K562 (cell line): Measurements from ENCODE around the gene ADRB2. TPM values are rescaled to one million over a fixed set of nuclear protein-coding genes. Genes with fewer than 3 reads are reported as not detected.

ENCODE experiments used
- CCAR2 ChIP-seq: fragments of 200-400 bp; formaldehyde crosslinking; IDR thresholded peaks from 2 replicates; pipeline ENCODE4 v1.6.1; 2017; ENCODE audit warnings: mild to moderate bottlenecking, low read depth, low read length
- CHD4 ChIP-seq: fragments of 200-600 bp; sonication (generic); IDR thresholded peaks from 3 replicates; pipeline ENCODE4 v1.6.1; 2012; ENCODE audit warnings: low read depth, mild to moderate bottlenecking, mixed read lengths, low read length, inconsistent platforms; ENCODE audit not compliant: insufficient read depth, insufficient replicate concordance, poor library complexity, severe bottlenecking
- ELK1 ChIP-seq: sonication (generic); formaldehyde crosslinking; IDR thresholded peaks from 2 replicates; pipeline ENCODE4 v1.8.1; 2022; ENCODE audit warnings: missing genetic modification reagents
- EP400 ChIP-seq: fragments of 450-650 bp; IDR thresholded peaks from 2 replicates; pipeline ENCODE4 v1.6.1; 2017; ENCODE audit warnings: antibody characterized with exemption, mild to moderate bottlenecking, moderate library complexity
- EZH2 ChIP-seq: IDR thresholded peaks from 2 replicates; pipeline ENCODE4 v1.6.1; 2012; ENCODE audit warnings: low read depth, mild to moderate bottlenecking, inconsistent platforms, low read length, borderline replicate concordance
- HMGXB4 ChIP-seq: sonication (generic); formaldehyde crosslinking; IDR thresholded peaks from 2 replicates; pipeline ENCODE4 v1.8.1; 2023; ENCODE audit warnings: mild to moderate bottlenecking, missing genetic modification reagents
- MTA2 ChIP-seq: fragments of 450-650 bp; IDR thresholded peaks from 2 replicates; pipeline ENCODE4 v1.6.1; 2016; ENCODE audit warnings: low read depth
- PML ChIP-seq: IDR thresholded peaks from 2 replicates; pipeline ENCODE4 v1.6.1; 2012; ENCODE audit warnings: low read length, inconsistent platforms
- SLC30A9 ChIP-seq: fragments of 250-450 bp; sonication (Bioruptor Pico); IDR thresholded peaks from 2 replicates; pipeline ENCODE4 v1.8.0; 2022; ENCODE audit warnings: mild to moderate bottlenecking, moderate library complexity
- SMAD1 ChIP-seq: fragments of 150-350 bp; IDR thresholded peaks from 2 replicates; pipeline ENCODE4 v1.6.1; 2014; ENCODE audit warnings: low read length, low read depth; ENCODE audit not compliant: partially characterized antibody
- SMC3 ChIP-seq: conservative IDR thresholded peaks from 2 replicates; pipeline ENCODE4 v1.6.1; 2011; ENCODE audit warnings: low read depth, low read length, improper control_type of control experiment; ENCODE audit not compliant: insufficient read depth
- SP2 ChIP-seq: IDR thresholded peaks from 2 replicates; pipeline ENCODE4 v1.6.1; 2011; ENCODE audit warnings: mild to moderate bottlenecking, low read depth, low read length, moderate library complexity; ENCODE audit not compliant: poor library complexity, severe bottlenecking; ENCODE audit errors: extremely low read depth
- TBP ChIP-seq: optimal IDR thresholded peaks from 2 replicates; pipeline ENCODE3; 2011; ENCODE audit warnings: low read depth, low read length, improper control_type of control experiment
- U2AF2 ChIP-seq: fragments of 200-400 bp; formaldehyde crosslinking; optimal IDR thresholded peaks from 2 replicates; pipeline ENCODE3; 2017; ENCODE audit warnings: low read depth, mild to moderate bottlenecking, low read length
- UBTF ChIP-seq, 2 experiments: IDR thresholded peaks; 2 replicates each; pipeline ENCODE4 v1.6.1; 2012; ENCODE audit warnings: improper control_type of control experiment in 2 of 2, low read depth in 2 of 2, low read length in 2 of 2, borderline replicate concordance in 1 of 2
- ZNF143 ChIP-seq: sonication (generic); formaldehyde crosslinking; IDR thresholded peaks from 2 replicates; pipeline ENCODE4 v1.9.0; 2022; ENCODE audit warnings: mild to moderate bottlenecking, missing genetic modification reagents
- ZNF146 ChIP-seq: IDR thresholded peaks from one replicate; pipeline ENCODE4 v1.6.1; 2018; ENCODE audit warnings: missing compliant biosample characterization; ENCODE audit not compliant: unreplicated experiment
- ZNF311 ChIP-seq: fragments of 250-450 bp; sonication (Bioruptor Pico); IDR thresholded peaks from 2 replicates; pipeline ENCODE4 v1.4.0; 2020; ENCODE audit warnings: mild to moderate bottlenecking, moderate library complexity
- ZNF518B ChIP-seq: fragments of 250-450 bp; sonication (Bioruptor Pico); IDR thresholded peaks from 2 replicates; pipeline ENCODE4 v1.5.0; 2021; ENCODE audit warnings: mild to moderate bottlenecking, moderate library complexity
- ZNF668 ChIP-seq: fragments of 250-450 bp; sonication (Bioruptor Pico); IDR thresholded peaks from 2 replicates; pipeline ENCODE4 v1.8.0; 2022; ENCODE audit warnings: mild to moderate bottlenecking, inconsistent platforms
- ZSCAN32 ChIP-seq: fragments of 450-650 bp; formaldehyde crosslinking; IDR thresholded peaks from 2 replicates; pipeline ENCODE4 v1.4.0; 2020; ENCODE audit warnings: mild to moderate bottlenecking, moderate library complexity
- polyA plus RNA-seq, 8 experiments: library from polyadenylated mRNA; depleted of rRNA in 4 of 8; stranded (reverse) in 5 of 8; unstranded in 3 of 8; fragments of >200 nt; fragmentation: Nextera tagmentation in 2 of 8; fragmentation: Illumina TruSeq in 1 of 8; extraction: Ambion mirVana in 2 of 8; extraction: Trizol in 1 of 8; gene quantifications; 2 replicates each; pipeline versions ENCODE4 v1.2.1 to v1.2.3, GENCODE V29; 2011 to 2014; ENCODE audit warnings: inconsistent platforms in 1 of 8, missing spikeins in 1 of 8
- total RNA-seq, 7 experiments: library from RNA; depleted of rRNA in 6 of 7; stranded (reverse); fragments of >200 nt in 6 of 7; fragmentation: Illumina TruSeq in 2 of 7; extraction: Trizol in 2 of 7; gene quantifications; 2 replicates each; pipeline versions ENCODE4 v1.2.1 to v1.2.3, GENCODE V29; 2011 to 2021; ENCODE audit warnings: low replicate concordance in 1 of 7

ADRB2 gene
- total and polyA plus RNA-seq, 9 of the 15 experiments (the other 6 are each of a cell fraction or from before 2014, with no cell fraction given): 0.01 to 0.18 (median 0.04) TPM; not detected in 2

GRCh38 chr5:148806520-148806931 is 19.9 kb upstream of the ADRB2 start (continued):
- TF ChIP-seq UBTF (IDR thresholded peaks at IDR 0.05; ENCODE audit: borderline replicate concordance in 1 of 2, low read depth in 2 of 2, low read length in 2 of 2): no peak
- TF ChIP-seq CCAR2: no peak
- no peak for TF ChIP-seq ZNF311 (CRISPR knock-in tag)
- peak; percentile 86 for TF ChIP-seq MTA2
- no peak for TF ChIP-seq TBP
- no peak for TF ChIP-seq ZNF146 (CRISPR knock-in tag)
- no peak for TF ChIP-seq SMC3
- TF ChIP-seq EP400: peak; percentile 51; the same call in 1 of the 2 replicates
- no peak for TF ChIP-seq ZNF668 (CRISPR knock-in tag)
- no peak for TF ChIP-seq PML
- TF ChIP-seq SP2: no peak
- TF ChIP-seq ZNF518B (CRISPR knock-in tag): no peak
- no peak for TF ChIP-seq CHD4
- no peak for TF ChIP-seq SLC30A9 (CRISPR knock-in tag)
- TF ChIP-seq U2AF2: no peak
- no peak for TF ChIP-seq ZSCAN32 (CRISPR knock-in tag)
- TF ChIP-seq HMGXB4 (CRISPR knock-in tag): no peak
- no peak for TF ChIP-seq ELK1 (CRISPR knock-in tag)
- TF ChIP-seq ZNF143 (CRISPR knock-in tag): no peak
- no peak for TF ChIP-seq EZH2
- TF ChIP-seq SMAD1: no peak
